Measurements from ENCODE around the gene ATRX. TPM values are rescaled to one million over a fixed set of nuclear protein-coding genes. Genes with fewer than 3 reads are reported as not detected.

The ATRX gene
- total RNA-seq, 2 experiments from 2014 or later, result 48.2 to 66.3 TPM

DNA sequence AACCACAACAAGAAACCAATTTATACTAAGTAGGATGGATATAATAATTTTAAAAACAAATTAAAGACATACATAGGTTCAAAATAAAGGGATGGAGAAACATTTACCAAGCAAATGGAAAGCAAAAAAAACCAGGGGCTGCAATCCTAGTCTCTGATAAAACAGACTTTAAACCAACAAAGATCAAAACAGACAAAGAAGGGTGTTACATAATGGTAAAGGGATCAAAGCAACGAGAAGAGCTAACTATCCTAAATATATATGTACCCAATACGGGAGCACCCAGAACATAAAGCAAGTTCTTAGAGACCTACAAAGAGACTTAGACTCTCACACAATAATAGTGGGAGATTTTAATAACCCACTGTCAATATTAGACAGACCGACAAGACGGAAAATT lies 66.6 kb downstream of the ATRX start:
- Histone ChIP-seq H2AFZ (ENCODE audit: low read length) (no peak overlapping the region), H3K9me3 (ENCODE audit: low read length) (no peaks in the 10 kb centered on the region), H4K20me1 (ENCODE audit: insufficient read depth, low read length) (no peaks in the 10 kb centered on the region), H3K4me1 (ENCODE audit: insufficient read depth, low read length, poor library complexity, severe bottlenecking) (no peaks in the 10 kb centered on the region), H3K79me2 (ENCODE audit: insufficient read depth, low read depth, low read length) (peaks cover 63% of the 10 kb centered on the region), H3K4me3 (ENCODE audit: low read depth, low read length, poor library complexity, severe bottlenecking) (no peak overlapping the region), H3K4me2 (ENCODE audit: low read length) (no peak overlapping the region), H3K27ac (ENCODE audit: low read depth, low read length, poor library complexity, severe bottlenecking) (no peak overlapping the region), H3K9me2 (ENCODE audit: insufficient read depth, low read length) (no peaks in the 10 kb centered on the region), H3K36me3 (ENCODE audit: insufficient read depth, low read length) (peaks cover 16% of the 10 kb centered on the region)
- DNase-seq (ENCODE audit: low spot score), result no peak
- TF ChIP-seq EZH2phosphoT487 (IDR thresholded peaks at IDR 0.05; ENCODE audit: borderline replicate concordance, low read depth, low read length), result no peak
- TF ChIP-seq, protein P1, sequence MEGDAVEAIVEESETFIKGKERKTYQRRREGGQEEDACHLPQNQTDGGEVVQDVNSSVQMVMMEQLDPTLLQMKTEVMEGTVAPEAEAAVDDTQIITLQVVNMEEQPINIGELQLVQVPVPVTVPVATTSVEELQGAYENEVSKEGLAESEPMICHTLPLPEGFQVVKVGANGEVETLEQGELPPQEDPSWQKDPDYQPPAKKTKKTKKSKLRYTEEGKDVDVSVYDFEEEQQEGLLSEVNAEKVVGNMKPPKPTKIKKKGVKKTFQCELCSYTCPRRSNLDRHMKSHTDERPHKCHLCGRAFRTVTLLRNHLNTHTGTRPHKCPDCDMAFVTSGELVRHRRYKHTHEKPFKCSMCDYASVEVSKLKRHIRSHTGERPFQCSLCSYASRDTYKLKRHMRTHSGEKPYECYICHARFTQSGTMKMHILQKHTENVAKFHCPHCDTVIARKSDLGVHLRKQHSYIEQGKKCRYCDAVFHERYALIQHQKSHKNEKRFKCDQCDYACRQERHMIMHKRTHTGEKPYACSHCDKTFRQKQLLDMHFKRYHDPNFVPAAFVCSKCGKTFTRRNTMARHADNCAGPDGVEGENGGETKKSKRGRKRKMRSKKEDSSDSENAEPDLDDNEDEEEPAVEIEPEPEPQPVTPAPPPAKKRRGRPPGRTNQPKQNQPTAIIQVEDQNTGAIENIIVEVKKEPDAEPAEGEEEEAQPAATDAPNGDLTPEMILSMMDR (conservative IDR thresholded peaks at IDR 0.05; ENCODE audit: low read length), result no peak
- POLR2A ChIA-PET, result interaction anchor here (1.0 kb wide), 1 partner anchor 8 kb away, joined by 5 read pairs; no protein-coding TSS in a partner anchor
- BruUV-seq (replicated peaks), result no TSS peak
- intact Hi-C loops (cut with micrococcal nuclease; ENCODE audit: unreplicated experiment), result no loop called here
- CTCF ChIA-PET (ENCODE audit: unreplicated experiment), result no interaction called here

DNA sequence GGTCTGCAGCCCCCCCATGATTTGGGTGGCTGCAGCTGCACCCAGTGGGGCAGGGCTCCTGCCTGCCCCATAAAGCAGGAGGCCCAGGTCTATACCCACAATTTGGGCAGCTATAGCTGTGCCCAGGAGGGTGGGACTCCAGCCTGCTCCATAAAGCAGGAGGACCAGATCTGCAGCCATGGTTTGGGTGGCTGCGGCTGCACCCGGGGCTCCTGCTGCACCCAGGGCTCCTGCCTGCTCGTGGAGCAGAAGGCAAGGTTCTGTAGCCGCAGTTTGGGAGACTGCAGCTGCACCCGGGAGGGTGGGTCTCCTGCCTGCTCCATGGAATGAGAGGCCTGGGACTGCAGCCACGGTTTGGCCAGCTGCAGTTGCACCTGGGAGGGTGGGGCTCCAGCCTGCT lies 81.1 kb downstream of the ATRX start:
- DNase-seq (ENCODE audit: low spot score), result no peak
- Histone ChIP-seq H3K9me2 (ENCODE audit: insufficient read depth, low read length) (no peaks in the 10 kb centered on the region), H3K36me3 (ENCODE audit: insufficient read depth, low read length) (peaks cover 54% of the 10 kb centered on the region), H3K4me3 (ENCODE audit: low read depth, low read length, poor library complexity, severe bottlenecking) (no peak overlapping the region), H2AFZ (ENCODE audit: low read length) (no peak overlapping the region), H3K4me2 (ENCODE audit: low read length) (no peak overlapping the region), H4K20me1 (ENCODE audit: insufficient read depth, low read length) (no peaks in the 10 kb centered on the region), H3K27ac (ENCODE audit: low read depth, low read length, poor library complexity, severe bottlenecking) (no peak overlapping the region), H3K9me3 (ENCODE audit: low read length) (no peaks in the 10 kb centered on the region), H3K79me2 (ENCODE audit: insufficient read depth, low read depth, low read length) (peaks cover 5% of the 10 kb centered on the region; the same call in 1 of the 2 replicates), H3K4me1 (ENCODE audit: insufficient read depth, low read length, poor library complexity, severe bottlenecking) (no peaks in the 10 kb centered on the region)
- intact Hi-C loops (cut with micrococcal nuclease; ENCODE audit: unreplicated experiment), result no loop called here
- CTCF ChIA-PET (ENCODE audit: unreplicated experiment), result no interaction called here
- POLR2A ChIA-PET, result interaction anchor here (0.6 kb wide), 1 partner anchor 87 kb away, joined by 3 read pairs; no protein-coding TSS in a partner anchor
- no TSS peak for BruUV-seq (replicated peaks)
- TF ChIP-seq, protein P1 (conservative IDR thresholded peaks at IDR 0.05; ENCODE audit: low read length), result no peak
- no peak for TF ChIP-seq EZH2phosphoT487 (IDR thresholded peaks at IDR 0.05; ENCODE audit: borderline replicate concordance, low read depth, low read length)

DNA sequence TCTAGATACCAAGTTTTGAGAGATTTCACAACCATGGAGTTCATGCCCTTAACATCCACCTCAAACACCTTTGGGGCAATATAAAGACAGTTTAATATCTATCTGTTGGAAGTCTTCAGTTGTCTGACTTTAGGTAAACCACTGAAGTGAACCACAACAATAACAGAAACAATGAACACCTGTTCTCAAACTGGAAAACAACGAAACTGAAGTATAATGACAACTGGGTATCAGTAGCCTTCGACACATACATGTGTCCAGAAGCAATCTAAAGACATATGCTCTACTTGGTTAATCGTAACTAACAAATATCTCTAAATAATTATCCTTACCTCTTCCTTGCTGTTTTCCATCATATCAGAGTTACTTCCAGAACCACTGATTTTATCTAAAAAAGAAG lies 87.8 kb downstream of the ATRX start:
- Histone ChIP-seq H2AFZ (ENCODE audit: low read length) (no peak overlapping the region), H3K79me2 (ENCODE audit: insufficient read depth, low read depth, low read length) (peaks cover 17% of the 10 kb centered on the region; the same call in 1 of the 2 replicates), H3K36me3 (ENCODE audit: insufficient read depth, low read length) (peaks cover 53% of the 10 kb centered on the region), H4K20me1 (ENCODE audit: insufficient read depth, low read length) (no peaks in the 10 kb centered on the region), H3K4me1 (ENCODE audit: insufficient read depth, low read length, poor library complexity, severe bottlenecking) (peaks cover 16% of the 10 kb centered on the region), H3K9me2 (ENCODE audit: insufficient read depth, low read length) (no peaks in the 10 kb centered on the region), H3K27ac (ENCODE audit: low read depth, low read length, poor library complexity, severe bottlenecking) (no peak overlapping the region), H3K4me2 (ENCODE audit: low read length) (no peak overlapping the region), H3K9me3 (ENCODE audit: low read length) (no peaks in the 10 kb centered on the region), H3K4me3 (ENCODE audit: low read depth, low read length, poor library complexity, severe bottlenecking) (no peak overlapping the region)
- no peak for DNase-seq (ENCODE audit: low spot score)
- intact Hi-C loops (cut with micrococcal nuclease; ENCODE audit: unreplicated experiment), result no loop called here
- no TSS peak for BruUV-seq (replicated peaks)
- POLR2A ChIA-PET, result no interaction called here
- CTCF ChIA-PET (ENCODE audit: unreplicated experiment), result no interaction called here
- TF ChIP-seq, protein P1 (conservative IDR thresholded peaks at IDR 0.05; ENCODE audit: low read length), result no peak
- TF ChIP-seq EZH2phosphoT487 (IDR thresholded peaks at IDR 0.05; ENCODE audit: borderline replicate concordance, low read depth, low read length), result no peak

All from OCI-LY7 (cell line).